H1 (cell line): ENCODE results near the gene KLF5. TPM values are rescaled to one million over a fixed set of nuclear protein-coding genes. Genes with fewer than 3 reads are reported as not detected.

Experiments
- CHD7 ChIP-seq: fragments of 300-600 bp; sonication (generic); IDR thresholded peaks from 2 replicates; pipeline ENCODE4 v1.7.1; 2012; ENCODE audit warnings: low read length, moderate library complexity, mild to moderate bottlenecking, inconsistent platforms; ENCODE audit not compliant: insufficient replicate concordance
- CTCF ChIP-seq, 3 experiments: IDR thresholded peaks; 1 replicate in 2 of 3; 2 replicates in 1 of 3; pipeline versions ENCODE4 v1.5.1 to v1.6.1; 2011; ENCODE audit warnings: low read length in 3 of 3, mild to moderate bottlenecking in 3 of 3, inconsistent platforms in 2 of 3, low read depth in 1 of 3, moderate library complexity in 1 of 3; ENCODE audit not compliant: insufficient read depth in 1 of 3; ENCODE audit errors: control extremely low read depth in 1 of 3
- FOSL1 ChIP-seq: IDR thresholded peaks from 2 replicates; pipeline ENCODE4 v1.6.1; 2011; ENCODE audit warnings: mild to moderate bottlenecking, low read depth, low read length, moderate library complexity; ENCODE audit not compliant: insufficient read depth
- GABPA ChIP-seq: IDR thresholded peaks from 2 replicates; pipeline ENCODE4 v1.6.1; 2011; ENCODE audit warnings: mild to moderate bottlenecking, low read length, moderate library complexity, borderline replicate concordance; ENCODE audit not compliant: insufficient read depth
- KDM5A ChIP-seq: fragments of 200-600 bp; IDR thresholded peaks from 2 replicates; pipeline ENCODE4 v1.7.1; 2012; ENCODE audit warnings: mild to moderate bottlenecking, low read length, inconsistent platforms, mixed read lengths
- SP1 ChIP-seq: IDR thresholded peaks from 2 replicates; pipeline ENCODE4 v1.6.1; 2011; ENCODE audit warnings: low read depth, low read length
- TBP ChIP-seq: IDR thresholded peaks from 2 replicates; pipeline ENCODE4 v1.6.1; 2011; ENCODE audit warnings: low read depth, low read length, improper control_type of control experiment
- TCF12 ChIP-seq: IDR thresholded peaks from 2 replicates; pipeline ENCODE4 v1.6.1; 2011; ENCODE audit warnings: low read depth, mild to moderate bottlenecking, low read length
- polyA plus RNA-seq, 7 experiments: library from polyadenylated mRNA; depleted of rRNA in 3 of 7; stranded (reverse) in 5 of 7; unstranded in 2 of 7; fragments of >200 nt in 5 of 7; fragments of 200-250 nt in 2 of 7; gene quantifications; 1 replicate in 5 of 7; 2 replicates in 1 of 7; 4 replicates in 1 of 7; pipeline versions ENCODE4 v1.2.1 to v1.2.3, GENCODE V29; 2011 to 2013; ENCODE audit warnings: missing spikeins in 2 of 7, mixed read lengths in 2 of 7
- total RNA-seq: library from RNA; stranded (reverse); fragmentation: NEBNext Ultra II Directional; extraction: Animal tissue kit (Norgen Biotek cat#: 25700); gene quantifications from 2 replicates; pipeline ENCODE4 v1.2.1, GENCODE V29; 2021

Gene KLF5
- total and polyA plus RNA-seq, 2 of the 8 experiments (the other 6 are each of a cell fraction or from before 2014, with no cell fraction given): 1.2 to 2.3 TPM

GRCh38 chr13:73058736-73059459, at the start of gene KLF5 (continued):
- TF ChIP-seq CHD7: no peak
- no peak for TF ChIP-seq GABPA
- no peak for TF ChIP-seq KDM5A
- TF ChIP-seq FOSL1: no peak
- no peak for TF ChIP-seq CTCF (IDR thresholded peaks at IDR 0.05; ENCODE audit: control extremely low read depth in 1 of 3, insufficient read depth in 1 of 3, low read depth in 1 of 3, low read length in 3 of 3)
- TF ChIP-seq TBP: peak; percentile 79
- TF ChIP-seq SP1: peak; percentile 95
- TF ChIP-seq TCF12: no peak
